Measurements from ENCODE around the gene GRIK4. TPM values are rescaled to one million over a fixed set of nuclear protein-coding genes. Genes with fewer than 3 reads are reported as not detected.

GRIK4 gene
- total RNA-seq, 2 donors from 2014 or later: not detected

GRCh38 chr11:120869516-120870011, 358.0 kb downstream of the GRIK4 start:
- no peaks in the 10 kb centered on the region for H3K36me3 Mint-ChIP-seq
- H3K27ac Mint-ChIP-seq: no peak overlapping the region
- ATAC-seq: no peak
- DNase-seq (ENCODE audit: low spot score in 2 of 2): no peak
- H3K9me3 Mint-ChIP-seq: no peaks in the 10 kb centered on the region

- H3K9me3 Mint-ChIP-seq: peaks cover 7 to 8% of the 10 kb centered on the region in 2 donors
- DNase-seq (ENCODE audit: low spot score in 2 of 2): no peak
- no peak overlapping the region for H3K27ac Mint-ChIP-seq
- no peaks in the 10 kb centered on the region for H3K36me3 Mint-ChIP-seq
- no peak for ATAC-seq
Measured at GRCh38 chr11:120871194-120871593, 359.6 kb downstream of the GRIK4 start.

GRCh38 chr11:120871924-120872323, 360.4 kb downstream of the GRIK4 start:
- ATAC-seq: no peak
- Mint-ChIP-seq H3K36me3 (no peaks in the 10 kb centered on the region), H3K27ac (no peak overlapping the region), H3K9me3 (peaks cover 10 to 11% of the 10 kb centered on the region in 2 donors)
- DNase-seq (ENCODE audit: low spot score in 2 of 2): no peak

GRCh38 chr11:120873966-120874735, 362.6 kb downstream of the GRIK4 start:
- DNase-seq (ENCODE audit: low spot score in 2 of 2) (no peak), ATAC-seq (no peak)
- Mint-ChIP-seq H3K36me3 (no peaks in the 10 kb centered on the region), H3K27ac (no peak overlapping the region), H3K9me3 (peaks cover 10 to 11% of the 10 kb centered on the region in 2 donors)

- no peak for ATAC-seq
- H3K9me3 Mint-ChIP-seq: peaks cover 10 to 11% of the 10 kb centered on the region in 2 donors
- no peaks in the 10 kb centered on the region for H3K36me3 Mint-ChIP-seq
- no peak for DNase-seq (ENCODE audit: low spot score in 2 of 2)
- no peak overlapping the region for H3K27ac Mint-ChIP-seq
Measured at GRCh38 chr11:120875986-120876385, 364.4 kb downstream of the GRIK4 start.

- no peaks in the 10 kb centered on the region for H3K36me3 Mint-ChIP-seq
- H3K9me3 Mint-ChIP-seq: peaks cover 10 to 11% of the 10 kb centered on the region in 2 donors
- DNase-seq (ENCODE audit: low spot score in 2 of 2) (no peak), ATAC-seq (no peak)
- no peak overlapping the region for H3K27ac Mint-ChIP-seq
Measured at GRCh38 chr11:120877746-120878365, 366.3 kb downstream of the GRIK4 start.

- no peak overlapping the region for H3K27ac Mint-ChIP-seq
- H3K36me3 Mint-ChIP-seq: no peaks in the 10 kb centered on the region
- peaks cover 10 to 11% of the 10 kb centered on the region in 2 donors for H3K9me3 Mint-ChIP-seq
- DNase-seq (ENCODE audit: low spot score in 2 of 2) (no peak), ATAC-seq (no peak)
Measured at GRCh38 chr11:120878781-120879180, 367.2 kb downstream of the GRIK4 start.

- no peak for ATAC-seq
- no peak for DNase-seq (ENCODE audit: low spot score in 2 of 2)
- Mint-ChIP-seq H3K9me3 (peaks cover 9% of the 10 kb centered on the region in 2 donors), H3K36me3 (no peaks in the 10 kb centered on the region), H3K27ac (no peak overlapping the region)
Measured at GRCh38 chr11:120880498-120881175, 369.1 kb downstream of the GRIK4 start.

DNA sequence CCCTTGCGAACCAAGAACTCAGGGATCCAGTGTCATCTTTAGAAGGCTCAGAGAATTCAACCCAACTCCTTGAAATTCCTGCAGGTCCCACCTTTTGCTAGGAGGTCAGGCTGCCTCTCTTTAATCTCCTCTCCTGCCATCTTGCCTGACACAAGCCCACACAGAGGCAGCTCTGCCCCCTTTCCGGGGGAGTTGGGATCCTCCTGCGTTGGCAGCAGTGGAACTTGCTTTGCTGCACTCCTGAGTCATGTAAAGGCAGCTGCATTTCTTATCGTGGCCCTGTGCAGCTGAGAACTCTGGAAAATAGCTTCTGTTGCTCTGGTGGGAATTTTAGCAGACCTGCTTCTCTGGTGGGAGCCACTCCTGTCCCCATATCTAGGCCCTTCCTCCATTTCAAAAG, 370.0 kb downstream of the GRIK4 start:
- no peaks in the 10 kb centered on the region for H3K36me3 Mint-ChIP-seq
- H3K9me3 Mint-ChIP-seq: no peaks in the 10 kb centered on the region
- H3K27ac Mint-ChIP-seq: no peak overlapping the region

GRCh38 chr11:120882175-120882574, 370.6 kb downstream of the GRIK4 start:
- no peaks in the 10 kb centered on the region for H3K36me3 Mint-ChIP-seq
- ATAC-seq (no peak), DNase-seq (ENCODE audit: low spot score in 2 of 2) (no peak)
- H3K27ac Mint-ChIP-seq: no peak overlapping the region
- no peaks in the 10 kb centered on the region for H3K9me3 Mint-ChIP-seq

More for the DNA sequence above, 370.0 kb downstream of the GRIK4 start:
- DNase-seq (ENCODE audit: low spot score in 2 of 2) (no peak), ATAC-seq (no peak)

DNA sequence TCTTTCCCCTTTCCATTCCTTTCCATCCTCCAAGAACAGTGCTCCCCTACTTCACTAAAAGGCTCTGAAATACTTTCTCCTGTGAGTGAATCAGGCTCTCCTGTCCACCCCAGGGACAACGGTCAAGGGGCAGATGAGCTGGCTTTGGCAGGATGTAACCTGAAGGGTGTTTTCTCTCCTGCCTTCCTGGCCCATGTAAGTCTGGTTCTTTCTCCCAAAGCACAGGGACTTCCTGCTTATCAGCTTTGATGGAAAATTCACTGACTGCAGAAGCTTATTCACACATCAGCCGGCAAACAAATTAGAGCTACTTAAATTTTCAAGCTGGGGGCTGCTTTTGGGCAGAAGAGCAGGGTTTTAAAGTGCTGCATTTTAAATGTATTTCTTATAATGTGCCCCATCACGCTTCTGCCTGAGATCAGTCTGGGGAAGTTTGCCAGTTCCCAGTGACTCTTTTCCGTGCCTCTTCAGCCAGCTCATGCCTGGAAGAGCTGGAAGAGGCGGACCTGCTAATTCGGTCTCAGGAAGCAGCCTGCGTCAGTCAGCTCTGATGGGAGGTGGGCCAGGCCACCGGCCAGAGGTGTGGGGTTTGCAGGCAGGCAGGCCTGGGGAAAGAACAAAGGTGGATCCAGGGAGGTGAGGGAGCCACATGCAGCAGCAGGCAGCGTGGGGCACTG, 372.0 kb downstream of the GRIK4 start:
- peak overlapping the region in 1 of 2 donors; percentile 3 for H3K27ac Mint-ChIP-seq
- no peaks in the 10 kb centered on the region for H3K36me3 Mint-ChIP-seq
- no peaks in the 10 kb centered on the region for H3K9me3 Mint-ChIP-seq
- ATAC-seq: no peak
- no peak for DNase-seq (ENCODE audit: low spot score in 2 of 2)

DNA sequence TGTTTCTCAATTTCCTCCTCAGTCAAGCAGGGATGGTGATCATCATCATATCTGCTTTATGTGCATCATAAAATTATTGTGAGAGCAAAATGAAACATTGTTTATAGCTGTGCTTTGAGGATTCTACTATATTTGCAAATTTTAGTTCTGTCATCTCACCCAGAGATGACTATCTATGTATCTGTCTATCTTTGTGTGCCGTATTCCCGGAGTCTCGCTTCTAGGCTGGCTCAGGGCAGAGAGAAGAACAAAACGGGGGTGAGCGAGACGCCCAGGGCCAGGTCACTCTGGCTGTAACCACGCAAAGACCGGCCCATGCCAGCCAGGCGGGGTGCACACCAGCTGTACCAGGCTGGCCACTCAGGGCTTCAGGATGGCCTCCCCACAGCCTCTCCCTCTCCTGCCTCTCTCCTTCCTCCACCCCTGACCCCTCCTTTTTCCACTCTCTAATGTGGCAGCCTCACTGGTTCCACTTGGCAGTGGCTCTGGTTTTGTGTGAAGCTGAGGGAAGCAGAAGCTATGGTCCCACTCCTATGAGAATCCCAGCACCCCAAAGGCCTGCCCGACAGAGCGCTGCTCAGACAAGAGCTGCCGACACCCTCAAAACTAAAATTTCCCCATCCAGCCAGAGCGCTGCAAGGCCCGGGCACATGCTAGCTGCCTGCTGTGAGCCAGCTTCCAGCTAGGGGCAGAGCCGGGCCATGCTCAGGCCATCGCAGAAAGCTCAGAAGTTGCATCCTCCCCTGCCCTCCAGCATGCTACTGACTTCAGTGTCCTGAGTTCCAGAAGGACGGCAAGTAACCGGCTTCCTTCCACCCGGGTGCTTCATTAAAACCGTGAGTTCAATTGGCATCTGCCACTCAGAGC, 372.8 kb downstream of the GRIK4 start:
- no peak overlapping the region for H3K27ac Mint-ChIP-seq
- no peaks in the 10 kb centered on the region for H3K36me3 Mint-ChIP-seq
- H3K9me3 Mint-ChIP-seq: no peaks in the 10 kb centered on the region
- ATAC-seq (no peak), DNase-seq (ENCODE audit: low spot score in 2 of 2) (no peak)

GRCh38 chr11:120890609-120891320, 379.2 kb downstream of the GRIK4 start:
- no peaks in the 10 kb centered on the region for H3K36me3 Mint-ChIP-seq
- H3K27ac Mint-ChIP-seq: no peak overlapping the region
- ATAC-seq (no peak), DNase-seq (ENCODE audit: low spot score in 2 of 2) (no peak)
- H3K9me3 Mint-ChIP-seq: no peaks in the 10 kb centered on the region

- Mint-ChIP-seq H3K9me3 (no peaks in the 10 kb centered on the region), H3K36me3 (no peaks in the 10 kb centered on the region), H3K27ac (no peak overlapping the region)
- DNase-seq (ENCODE audit: low spot score in 2 of 2) (no peak), ATAC-seq (no peak)
Measured at GRCh38 chr11:120893440-120894201, 382.1 kb downstream of the GRIK4 start.
